ENCODE data around the gene SYNJ2. TPM values are rescaled to one million over a fixed set of nuclear protein-coding genes. Genes with fewer than 3 reads are reported as not detected.

SYNJ2 gene
- total and polyA plus RNA-seq, 2 experiments from 2014 or later, result 2.8 to 5.6 TPM

- no peak for DNase-seq (ENCODE audit: low spot score)
- no peaks in the 10 kb centered on the region for H4K20me1 ChIP-seq (replicated peaks; ENCODE audit: insufficient read depth)
Measured at GRCh38 chr6:158011478-158011920, 29.8 kb downstream of the SYNJ2 start.

More at GRCh38 chr6:158011478-158011920, 29.8 kb downstream of the SYNJ2 start:
- no peak overlapping the region for H3K4me3 Mint-ChIP-seq
- Histone ChIP-seq H3K27ac (ENCODE audit: low read depth) (no peak overlapping the region), H3F3A (replicated peaks; ENCODE audit: low read depth) (no peaks in the 10 kb centered on the region), H3K4me1 (ENCODE audit: insufficient read depth) (no peaks in the 10 kb centered on the region), H2AFZ (no peak overlapping the region), H3K79me2 (replicated peaks; ENCODE audit: insufficient read depth) (peaks cover 7% of the 10 kb centered on the region), H3K36me3 (ENCODE audit: insufficient read depth) (no peaks in the 10 kb centered on the region), H3K4me2 (no peak overlapping the region), H3K9me2 (ENCODE audit: insufficient read depth) (peaks cover 4% of the 10 kb centered on the region; the same call in 1 of the 2 replicates), H3K4me3 (no peak overlapping the region), H3K27me3 (ENCODE audit: insufficient read depth) (no peaks in the 10 kb centered on the region)
- H3K27ac Mint-ChIP-seq, result no peak overlapping the region
- TF ChIP-seq JUNB (IDR thresholded peaks at IDR 0.05; ENCODE audit: unreplicated experiment) (no peak), REST (IDR thresholded peaks at IDR 0.05; ENCODE audit: unreplicated experiment) (no peak), EZH2 (IDR thresholded peaks at IDR 0.05; ENCODE audit: low read depth, unreplicated experiment) (no peak), ZNF331 (CRISPR knock-in tag; IDR thresholded peaks at IDR 0.05; ENCODE audit: low read depth) (no peak), EZH2phosphoT487 (IDR thresholded peaks at IDR 0.05; ENCODE audit: unreplicated experiment) (no peak), ETS1 (IDR thresholded peaks at IDR 0.05) (no peak), ZNF114 (CRISPR knock-in tag; IDR thresholded peaks at IDR 0.05) (no peak), POLR2AphosphoS5 (IDR thresholded peaks at IDR 0.05; ENCODE audit: low read depth) (no peak), NANOG (IDR thresholded peaks at IDR 0.05; ENCODE audit: borderline replicate concordance) (no peak)
- peaks cover 26% of the 10 kb centered on the region for H3K36me3 Mint-ChIP-seq (ENCODE audit: low read depth)
- H3K27me3 Mint-ChIP-seq (ENCODE audit: insufficient read depth, low read depth, poor library complexity), result peaks cover 2% of the 10 kb centered on the region
- peaks cover 18% of the 10 kb centered on the region for H3K4me1 Mint-ChIP-seq
- ATAC-seq, result no peak
- peaks cover 2% of the 10 kb centered on the region; the same call in 1 of the 3 replicates for H3K9me3 Mint-ChIP-seq

Measured in GM23338 (cell line).